Thoracic aorta (tissue), 2 donors: Measurements from ENCODE around the gene TMEM233. TPM values are rescaled to one million over a fixed set of nuclear protein-coding genes. Genes with fewer than 3 reads are reported as not detected.

ENCODE experiments used
- ATAC-seq: fragments of 150-250 bp; one replicate; pipeline ENCODE4 v1.8.0; 2017; ENCODE audit warnings: low read depth; ENCODE audit not compliant: insufficient number of reproducible peaks, low FRiP score
- DNase-seq: peaks from one replicate; pipeline ENCODE4 v3.0.0-alpha.2; 2020; ENCODE audit warnings: low spot score
- H3K27ac ChIP-seq, 2 donors: fragments of 200-600 bp; sonication (generic); 1 replicate in 1 of 2; 2 replicates in 1 of 2; pipeline ENCODE4 v1.5.1; 2016; ENCODE audit warnings: mild to moderate bottlenecking in 2 of 2, moderate library complexity in 2 of 2
- H3K27me3 ChIP-seq: fragments of 200-600 bp; sonication (generic); replicated peaks from 2 replicates; pipeline ENCODE4 v1.6.0; 2016; ENCODE audit warnings: mild to moderate bottlenecking; ENCODE audit not compliant: insufficient read depth
- H3K36me3 ChIP-seq: fragments of 200-600 bp; sonication (generic); one replicate; pipeline ENCODE4 v1.5.1; 2016
- H3K4me1 ChIP-seq, 2 donors: fragments of 200-600 bp; sonication (generic); 1 replicate in 1 of 2; 2 replicates in 1 of 2; pipeline versions ENCODE4 v1.5.1 to v1.6.0; 2016; ENCODE audit warnings: low read depth in 2 of 2, mild to moderate bottlenecking in 1 of 2; ENCODE audit not compliant: control insufficient read depth in 1 of 2
- H3K4me3 ChIP-seq: fragments of 200-600 bp; sonication (generic); 2 replicates; pipeline ENCODE4 v1.5.1; 2016; ENCODE audit warnings: mild to moderate bottlenecking
- H3K9me3 ChIP-seq: fragments of 200-600 bp; sonication (generic); 2 replicates; pipeline ENCODE4 v1.5.1; 2016
- total RNA-seq, 2 donors: library from RNA; depleted of rRNA; stranded (reverse); fragments of >200 nt; gene quantifications; one replicate each; pipeline versions ENCODE4 v1.1.0 to v1.2.3, GENCODE V29; 2016
- TF ChIP-seq, protein P1 (sequence below): fragments of 200-600 bp; sonication (generic); IDR thresholded peaks from one replicate; pipeline ENCODE4 v1.5.1; 2019; ENCODE audit warnings: antibody characterized with exemption

TMEM233 gene
- total RNA-seq, 2 donors from 2014 or later = 2.7 TPM; not detected in 1

DNA sequence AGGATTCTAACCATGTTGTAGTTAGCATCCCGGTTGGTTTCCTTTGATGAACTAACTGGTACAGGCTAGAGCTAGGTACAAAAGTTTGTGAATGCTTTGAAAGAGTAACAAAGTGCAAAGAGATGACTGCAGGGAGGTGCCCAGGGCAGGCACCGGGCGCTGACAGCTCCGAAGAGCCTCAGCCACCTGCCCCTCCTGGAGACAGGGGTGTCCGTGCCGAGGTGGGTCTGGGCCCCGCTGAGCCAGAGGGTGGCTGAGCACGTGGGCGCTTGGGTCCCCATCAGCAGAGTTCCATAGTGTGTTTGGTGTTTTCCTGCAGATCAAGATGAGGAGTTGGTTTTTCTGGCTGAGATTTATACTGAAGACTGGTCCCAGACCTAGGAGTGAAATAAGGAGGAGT lies 94.3 kb downstream of the TMEM233 start:
- TF ChIP-seq, protein P1, sequence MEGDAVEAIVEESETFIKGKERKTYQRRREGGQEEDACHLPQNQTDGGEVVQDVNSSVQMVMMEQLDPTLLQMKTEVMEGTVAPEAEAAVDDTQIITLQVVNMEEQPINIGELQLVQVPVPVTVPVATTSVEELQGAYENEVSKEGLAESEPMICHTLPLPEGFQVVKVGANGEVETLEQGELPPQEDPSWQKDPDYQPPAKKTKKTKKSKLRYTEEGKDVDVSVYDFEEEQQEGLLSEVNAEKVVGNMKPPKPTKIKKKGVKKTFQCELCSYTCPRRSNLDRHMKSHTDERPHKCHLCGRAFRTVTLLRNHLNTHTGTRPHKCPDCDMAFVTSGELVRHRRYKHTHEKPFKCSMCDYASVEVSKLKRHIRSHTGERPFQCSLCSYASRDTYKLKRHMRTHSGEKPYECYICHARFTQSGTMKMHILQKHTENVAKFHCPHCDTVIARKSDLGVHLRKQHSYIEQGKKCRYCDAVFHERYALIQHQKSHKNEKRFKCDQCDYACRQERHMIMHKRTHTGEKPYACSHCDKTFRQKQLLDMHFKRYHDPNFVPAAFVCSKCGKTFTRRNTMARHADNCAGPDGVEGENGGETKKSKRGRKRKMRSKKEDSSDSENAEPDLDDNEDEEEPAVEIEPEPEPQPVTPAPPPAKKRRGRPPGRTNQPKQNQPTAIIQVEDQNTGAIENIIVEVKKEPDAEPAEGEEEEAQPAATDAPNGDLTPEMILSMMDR = no peak
- Histone ChIP-seq H3K27me3 (no peaks in the 10 kb centered on the region), H3K36me3 (no peaks in the 10 kb centered on the region), H3K9me3 (no peaks in the 10 kb centered on the region), H3K4me1 (no peaks in the 10 kb centered on the region), H3K4me3 (no peak overlapping the region), H3K27ac (no peak overlapping the region)
- ATAC-seq (no peak), DNase-seq (no peak)

DNA sequence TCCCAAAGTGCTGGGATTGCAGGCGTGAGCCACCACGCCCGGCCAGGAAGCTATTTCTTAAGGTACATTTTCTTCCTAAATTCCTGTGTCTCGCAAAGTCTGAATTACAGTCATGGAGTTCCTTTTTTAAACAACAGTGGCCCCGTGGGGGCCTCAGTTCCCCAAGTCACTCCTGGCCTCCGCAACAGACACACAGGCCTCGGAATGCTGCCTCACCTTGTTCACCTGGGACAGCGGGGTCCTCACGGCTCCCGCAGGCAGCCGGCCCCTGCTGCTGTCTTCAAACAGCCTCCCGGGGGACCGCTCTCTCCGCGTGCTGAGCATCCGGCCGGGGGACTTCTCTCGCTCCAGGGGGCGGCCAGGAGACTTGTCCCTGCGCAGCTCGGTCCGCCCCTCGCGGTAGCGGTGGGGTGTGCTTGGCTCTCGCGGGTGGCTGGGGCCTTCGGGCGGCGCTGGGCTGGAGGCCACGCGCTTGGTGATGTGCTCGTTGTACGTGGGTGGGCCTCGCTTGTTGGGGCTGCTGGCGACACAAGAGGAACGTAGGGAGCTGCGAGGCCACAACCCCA lies 96.4 kb downstream of the TMEM233 start:
- DNase-seq (no peak), ATAC-seq (no peak)
- Histone ChIP-seq H3K27ac (no peak overlapping the region), H3K4me1 (peaks cover 0 to 4% of the 10 kb centered on the region in 2 donors), H3K36me3 (no peaks in the 10 kb centered on the region), H3K4me3 (no peak overlapping the region), H3K9me3 (no peaks in the 10 kb centered on the region), H3K27me3 (no peaks in the 10 kb centered on the region)
- TF ChIP-seq, protein P1 = no peak

DNA sequence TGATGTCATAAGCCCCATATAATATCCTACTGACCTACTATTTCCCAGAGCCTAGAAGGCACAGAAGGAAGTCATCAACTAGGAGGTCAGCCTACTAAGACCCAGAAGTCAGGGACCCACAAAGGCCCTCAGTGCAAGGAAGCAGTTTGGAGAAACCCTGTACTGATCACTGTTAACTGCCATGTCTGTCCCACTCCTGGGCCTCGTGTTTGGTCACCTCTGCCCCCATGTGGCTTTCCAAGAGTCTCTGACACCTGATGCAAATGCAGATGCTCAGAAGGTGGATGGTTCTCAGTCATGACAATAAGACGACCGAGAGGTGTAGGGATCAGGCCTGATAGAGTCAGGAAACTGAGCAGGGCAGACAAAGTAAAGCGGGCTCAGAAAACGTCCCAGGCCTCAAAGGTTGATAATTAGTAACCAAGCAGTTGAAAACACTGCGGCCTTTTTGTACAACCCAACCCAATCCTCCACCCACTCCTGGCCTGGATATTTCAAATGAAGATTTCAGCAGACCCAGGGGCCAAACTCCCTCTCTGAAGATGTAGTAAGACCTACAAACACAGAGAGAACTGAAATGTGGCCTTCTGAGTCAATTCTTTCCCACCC lies 97.7 kb downstream of the TMEM233 start:
- TF ChIP-seq, protein P1 = no peak
- no peak for DNase-seq
- Histone ChIP-seq H3K9me3 (no peaks in the 10 kb centered on the region), H3K27me3 (no peaks in the 10 kb centered on the region), H3K4me3 (no peak overlapping the region), H3K27ac (no peak overlapping the region), H3K36me3 (no peaks in the 10 kb centered on the region), H3K4me1 (peaks cover 0 to 4% of the 10 kb centered on the region in 2 donors)
- no peak for ATAC-seq

DNA sequence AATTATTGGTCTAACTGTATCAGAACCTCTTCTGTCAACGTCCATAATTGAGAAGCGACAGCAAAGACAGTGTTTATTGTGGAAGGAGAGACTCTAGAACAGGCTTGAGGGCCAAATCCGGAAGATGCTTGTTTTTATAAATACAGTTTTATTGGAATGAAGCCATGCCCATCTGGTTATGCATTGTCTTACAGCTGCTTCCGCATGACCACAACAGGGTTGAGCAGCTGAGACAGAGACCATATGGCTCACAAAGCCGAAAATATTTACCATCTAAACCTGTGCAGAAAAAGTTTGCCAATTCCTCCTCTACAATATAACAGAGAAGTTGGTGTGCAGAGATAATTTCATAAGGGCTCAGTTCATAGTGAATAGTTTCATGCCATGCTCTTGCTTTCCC lies 98.8 kb downstream of the TMEM233 start:
- TF ChIP-seq, protein P1 = no peak
- H3K27me3 ChIP-seq = no peaks in the 10 kb centered on the region
- H3K4me1 ChIP-seq = peaks cover 0 to 4% of the 10 kb centered on the region in 2 donors
- no peak for DNase-seq
- no peaks in the 10 kb centered on the region for H3K36me3 ChIP-seq
- H3K9me3 ChIP-seq = no peaks in the 10 kb centered on the region
- no peak overlapping the region for H3K4me3 ChIP-seq
- H3K27ac ChIP-seq = no peak overlapping the region
- ATAC-seq = no peak

Other genes starting within 250 kb of the TMEM233 start
- 10 to 100 TPM; 19.0 to 31.9 TPM for gene PRKAB1, start 74.4 kb downstream of the TMEM233 start, total RNA-seq